Trophoblast cell (in vitro differentiated cells and primary cell): ENCODE measurements around the gene TMEM52B.

ENCODE experiments used
- DNase-seq, 2 donors: peaks; one replicate each; pipeline ENCODE4 v3.0.0-alpha.2; 2016
- H2AFZ ChIP-seq: 2 replicates; pipeline ENCODE4 v1.6.1; 2013; ENCODE audit warnings: low read length, moderate library complexity, mild to moderate bottlenecking; ENCODE audit not compliant: insufficient read depth, poor library complexity
- H2AK5ac ChIP-seq: 2 replicates; pipeline ENCODE4 v1.6.1; 2013; ENCODE audit warnings: mild to moderate bottlenecking, low read length
- H2BK120ac ChIP-seq: 2 replicates; pipeline ENCODE4 v1.6.1; 2013; ENCODE audit warnings: low read length, mild to moderate bottlenecking, moderate library complexity; ENCODE audit not compliant: insufficient read depth, poor library complexity
- H2BK12ac ChIP-seq: 2 replicates; pipeline ENCODE4 v1.6.1; 2013; ENCODE audit warnings: mild to moderate bottlenecking, low read length, moderate library complexity
- H2BK5ac ChIP-seq: 2 replicates; pipeline ENCODE4 v1.6.1; 2013; ENCODE audit warnings: low read length, low read depth, moderate library complexity, mild to moderate bottlenecking; ENCODE audit not compliant: poor library complexity
- H3K14ac ChIP-seq: 2 replicates; pipeline ENCODE4 v1.6.1; 2013; ENCODE audit warnings: mild to moderate bottlenecking, low read length
- H3K18ac ChIP-seq: 2 replicates; pipeline ENCODE4 v1.6.1; 2013; ENCODE audit warnings: mild to moderate bottlenecking, low read length
- H3K23ac ChIP-seq: 2 replicates; pipeline ENCODE4 v1.6.1; 2013; ENCODE audit warnings: low read length
- H3K27ac ChIP-seq: 2 replicates; pipeline ENCODE4 v1.5.1; 2013; ENCODE audit warnings: low read depth, mild to moderate bottlenecking, inconsistent platforms, low read length, moderate library complexity
- H3K27me3 ChIP-seq: 2 replicates; pipeline ENCODE4 v1.6.1; 2013; ENCODE audit warnings: inconsistent platforms, mild to moderate bottlenecking, low read length, moderate library complexity; ENCODE audit not compliant: insufficient read depth
- H3K36me3 ChIP-seq, 2 experiments: 1 replicate in 1 of 2; 2 replicates in 1 of 2; pipeline ENCODE4 v1.6.1; 2013; ENCODE audit warnings: low read length in 2 of 2, mild to moderate bottlenecking in 2 of 2, moderate library complexity in 1 of 2; ENCODE audit not compliant: insufficient read depth in 2 of 2, control insufficient read depth in 1 of 2
- H3K4ac ChIP-seq: 2 replicates; pipeline ENCODE4 v1.6.1; 2013; ENCODE audit warnings: low read depth, mild to moderate bottlenecking, low read length, moderate library complexity
- H3K4me1 ChIP-seq, 2 experiments: 1 replicate in 1 of 2; 2 replicates in 1 of 2; pipeline ENCODE4 v1.6.1; 2013; ENCODE audit warnings: low read length in 2 of 2, mild to moderate bottlenecking in 2 of 2, moderate library complexity in 1 of 2; ENCODE audit not compliant: insufficient read depth in 2 of 2, control insufficient read depth in 1 of 2
- H3K4me2 ChIP-seq: 2 replicates; pipeline ENCODE4 v1.6.1; 2013; ENCODE audit warnings: inconsistent platforms, mild to moderate bottlenecking, low read length, moderate library complexity
- H3K4me3 ChIP-seq: 2 replicates; pipeline ENCODE4 v1.5.1; 2013; ENCODE audit warnings: mild to moderate bottlenecking, low read depth, low read length, inconsistent platforms
- H3K79me1 ChIP-seq: one replicate; pipeline ENCODE4 v1.6.1; 2013; ENCODE audit warnings: low read length
- H3K79me2 ChIP-seq: 2 replicates; pipeline ENCODE4 v1.6.1; 2013; ENCODE audit warnings: low read length, mild to moderate bottlenecking; ENCODE audit not compliant: control insufficient read depth, insufficient read depth, poor library complexity
- H3K9ac ChIP-seq: 2 replicates; pipeline ENCODE4 v1.6.1; 2013; ENCODE audit warnings: mild to moderate bottlenecking, low read length
- H3K9me3 ChIP-seq: 2 replicates; pipeline ENCODE4 v1.6.1; 2013; ENCODE audit warnings: low read depth, mild to moderate bottlenecking, control low read depth, inconsistent platforms, low read length; ENCODE audit not compliant: insufficient read depth
- H4K12ac ChIP-seq: 2 replicates; pipeline ENCODE4 v1.6.1; 2013; ENCODE audit warnings: low read depth, mild to moderate bottlenecking, low read length, moderate library complexity
- H4K8ac ChIP-seq: 2 replicates; pipeline ENCODE4 v1.6.1; 2013; ENCODE audit warnings: low read depth, mild to moderate bottlenecking, low read length, moderate library complexity
- H4K91ac ChIP-seq: one replicate; pipeline ENCODE4 v1.6.1; 2013; ENCODE audit warnings: low read depth, mild to moderate bottlenecking, low read length, moderate library complexity
- WGBS: extraction: QIAGEN DNeasy Blood & Tissue Kit; methylation state at CpG from one replicate; pipeline ENCODE4 v1.1.7; 2013; ENCODE audit warnings: missing lambda C conversion rate; ENCODE audit not compliant: insufficient read length, insufficient coverage; ENCODE audit errors: extremely low coverage; 5-methylcytosine and 5-hydroxymethylcytosine counted together

The TMEM52B gene

DNA sequence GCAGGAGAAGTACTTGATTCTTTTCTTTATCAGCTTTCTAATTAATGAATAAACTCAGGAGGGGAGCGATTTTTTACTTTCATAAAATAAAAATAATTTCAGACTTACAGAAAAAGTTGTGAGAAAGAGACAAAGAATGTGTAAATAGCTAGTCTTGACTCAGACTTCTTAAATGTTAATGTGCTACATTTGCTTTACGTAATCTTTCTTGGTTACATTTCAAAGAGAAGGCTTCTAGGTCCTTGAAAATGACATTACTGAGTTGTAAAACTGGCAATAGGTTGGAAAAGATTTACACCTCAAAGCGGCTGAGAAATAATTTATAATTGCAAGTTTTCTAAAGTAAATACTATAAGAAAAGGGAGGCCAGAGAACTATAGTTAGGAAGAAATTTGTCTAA lies 62.5 kb downstream of the TMEM52B start:
- no peaks in the 10 kb centered on the region for H3K27me3 ChIP-seq
- H4K12ac ChIP-seq, result no peak overlapping the region
- no peaks in the 10 kb centered on the region for H3K4me1 ChIP-seq
- H3K79me1 ChIP-seq, result no peaks in the 10 kb centered on the region
- H3K14ac ChIP-seq, result no peak overlapping the region
- H3K9me3 ChIP-seq, result peaks cover 3% of the 10 kb centered on the region
- H4K8ac ChIP-seq, result no peak overlapping the region
- no peaks in the 10 kb centered on the region for H3K79me2 ChIP-seq
- no peak overlapping the region for H3K9ac ChIP-seq
- no peak overlapping the region for H3K4me2 ChIP-seq
- H2BK120ac ChIP-seq, result no peak overlapping the region
- no peak overlapping the region for H3K4ac ChIP-seq
- no peak overlapping the region for H2AFZ ChIP-seq
- H4K91ac ChIP-seq, result no peak overlapping the region
- H3K36me3 ChIP-seq, result no peaks in the 10 kb centered on the region
- H2BK5ac ChIP-seq, result no peak overlapping the region
- no peak overlapping the region for H2BK12ac ChIP-seq
- H3K18ac ChIP-seq, result no peak overlapping the region
- no peak overlapping the region for H3K27ac ChIP-seq
- no peak overlapping the region for H3K23ac ChIP-seq
- H2AK5ac ChIP-seq, result no peak overlapping the region
- H3K4me3 ChIP-seq, result no peak overlapping the region
- peak in 1 of 2 donors; percentile 22 for DNase-seq
- WGBS, result no CpG with 5 or more reads among the region's 3 CpGs
